Lower leg skin (tissue), 4 donors: ENCODE results near the gene RNF225. TPM values are rescaled to one million over a fixed set of nuclear protein-coding genes. Genes with fewer than 3 reads are reported as not detected.

ENCODE experiments used
- DNase-seq, 2 donors: peaks; one replicate each; pipeline ENCODE4 v3.0.0-alpha.2; 2019; ENCODE audit warnings: low spot score in 2 of 2
- H3K4me3 ChIP-seq: fragments of 200-600 bp; sonication (generic); 2 replicates; pipeline ENCODE4 v1.5.1; 2017; ENCODE audit warnings: mild to moderate bottlenecking, low read depth; ENCODE audit not compliant: poor library complexity, severe bottlenecking
- CTCF ChIP-seq, 3 donors: fragments of 450-650 bp; IDR thresholded peaks; one replicate each; pipeline ENCODE4 v1.5.1; 2016; ENCODE audit warnings: antibody characterized with exemption in 3 of 3, mild to moderate bottlenecking in 3 of 3, moderate library complexity in 2 of 3
- POLR2A ChIP-seq, 2 donors: fragments of 450-650 bp; IDR thresholded peaks; one replicate each; pipeline ENCODE4 v1.6.1; 2016 to 2017; ENCODE audit warnings: antibody characterized with exemption in 2 of 2, mild to moderate bottlenecking in 1 of 2, moderate library complexity in 1 of 2
- WGBS, 2 donors: methylation state at CpG; one replicate each; pipeline ENCODE4 v1.1.5; 2018; 5-methylcytosine and 5-hydroxymethylcytosine counted together
- intact Hi-C: fragments of 100-400 bp; cut with DNase I; formaldehyde crosslinking; loops from one replicate; pipeline ENCODE4 v1.15.0; 2023; ENCODE audit warnings: low total_unique reads
- total RNA-seq, 4 donors: library from RNA; depleted of rRNA; stranded (reverse); fragments of >200 nt; gene quantifications; one replicate each; pipeline ENCODE4 v1.1.0, GENCODE V29; 2016

RNF225 gene
- total RNA-seq, 4 donors from 2014 or later = 30.4 to 62.7 (median 42.7) TPM

DNA sequence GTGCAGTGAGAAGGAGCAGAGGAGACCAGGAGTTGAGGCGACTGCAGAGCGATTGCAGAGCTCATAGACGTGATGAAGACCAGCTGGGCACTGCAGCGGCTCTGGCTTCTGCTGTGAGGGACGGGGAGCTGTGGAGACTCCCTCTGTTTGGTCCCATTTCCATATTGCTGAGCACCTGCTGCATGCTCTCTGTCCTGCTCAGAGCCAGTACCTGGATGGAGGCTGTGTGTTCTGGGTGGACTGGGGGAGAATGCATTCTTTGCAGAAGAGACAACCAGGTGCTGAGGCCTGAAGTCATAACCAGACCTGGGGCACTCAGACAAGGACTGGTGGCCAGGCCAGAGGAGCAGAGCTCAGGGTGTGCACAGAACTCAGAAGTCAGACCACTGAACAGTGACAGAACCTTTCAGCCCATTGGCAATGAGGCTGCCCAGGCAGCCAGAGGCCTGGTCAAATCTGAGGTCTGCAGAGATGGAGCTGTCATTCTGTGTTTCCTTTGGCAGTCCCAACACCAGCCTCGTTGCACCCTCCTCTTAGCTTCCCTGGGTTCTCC is 40.9 kb upstream of the RNF225 start:
- no peak for DNase-seq
- 73 to 82% methylated on average over 6 of the region's 6 CpGs for WGBS, 2 donors
- intact Hi-C loops = no loop called here
- TF ChIP-seq POLR2A (IDR thresholded peaks at IDR 0.05) (no peak), CTCF (IDR thresholded peaks at IDR 0.05) (no peak)
- no peak overlapping the region for H3K4me3 ChIP-seq

GRCh38 chr19:58355215-58355796 is 40.1 kb upstream of the RNF225 start:
- DNase-seq = no peak
- 92% methylated on average over 10 of the region's 10 CpGs for WGBS, 2 donors
- no peak overlapping the region for H3K4me3 ChIP-seq
- intact Hi-C loops = no loop called here
- TF ChIP-seq POLR2A (IDR thresholded peaks at IDR 0.05) = no peak
- TF ChIP-seq CTCF (IDR thresholded peaks at IDR 0.05) = no peak

DNA sequence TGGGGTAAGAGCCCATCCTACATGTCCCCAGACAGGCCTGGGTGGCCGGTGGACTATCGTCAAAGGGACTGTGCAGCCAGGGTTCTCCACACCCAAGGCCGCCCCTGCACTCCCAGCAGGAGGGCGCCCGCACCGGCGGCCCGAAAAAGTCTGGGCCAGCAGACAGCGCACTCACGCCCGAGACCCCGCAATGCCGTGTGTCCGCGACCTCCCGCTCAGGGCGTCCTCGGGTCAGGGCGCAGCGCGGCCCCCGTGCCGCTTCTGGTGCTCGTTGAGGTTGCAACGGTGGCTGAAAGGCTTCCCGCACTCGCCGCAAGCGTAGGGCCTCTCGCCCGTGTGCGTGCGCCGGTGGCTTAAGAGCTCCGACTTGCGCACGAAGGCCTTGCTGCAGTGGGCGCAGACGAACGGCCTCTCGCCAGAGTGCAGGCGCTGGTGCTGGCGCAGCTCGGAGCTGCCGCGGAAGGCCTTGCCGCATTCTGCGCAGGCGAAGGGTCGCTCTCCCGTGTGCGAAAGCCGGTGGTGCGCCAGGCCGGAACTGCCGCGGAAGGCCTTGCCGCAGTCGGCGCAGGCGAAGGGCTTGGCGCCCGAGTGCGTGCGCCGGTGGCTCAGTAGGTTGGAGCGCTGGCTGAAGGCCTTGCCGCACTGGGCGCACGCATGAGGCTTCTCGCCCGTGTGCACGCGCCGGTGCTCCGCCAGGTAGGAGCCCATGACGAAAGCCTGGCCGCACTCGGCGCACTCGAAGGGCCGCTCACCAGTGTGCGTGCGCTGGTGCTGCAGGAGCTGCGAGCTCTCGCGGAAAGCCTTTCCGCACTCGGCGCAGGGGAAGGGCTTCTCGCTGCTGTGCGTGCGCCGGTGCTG is 39.3 kb upstream of the RNF225 start:
- no peak for DNase-seq
- intact Hi-C loops = no loop called here
- 30 to 36% methylated on average over 21 to 63 of the region's 94 CpGs for WGBS, 2 donors
- TF ChIP-seq POLR2A (IDR thresholded peaks at IDR 0.05) (no peak), CTCF (IDR thresholded peaks at IDR 0.05) (no peak)
- no peak overlapping the region for H3K4me3 ChIP-seq

DNA sequence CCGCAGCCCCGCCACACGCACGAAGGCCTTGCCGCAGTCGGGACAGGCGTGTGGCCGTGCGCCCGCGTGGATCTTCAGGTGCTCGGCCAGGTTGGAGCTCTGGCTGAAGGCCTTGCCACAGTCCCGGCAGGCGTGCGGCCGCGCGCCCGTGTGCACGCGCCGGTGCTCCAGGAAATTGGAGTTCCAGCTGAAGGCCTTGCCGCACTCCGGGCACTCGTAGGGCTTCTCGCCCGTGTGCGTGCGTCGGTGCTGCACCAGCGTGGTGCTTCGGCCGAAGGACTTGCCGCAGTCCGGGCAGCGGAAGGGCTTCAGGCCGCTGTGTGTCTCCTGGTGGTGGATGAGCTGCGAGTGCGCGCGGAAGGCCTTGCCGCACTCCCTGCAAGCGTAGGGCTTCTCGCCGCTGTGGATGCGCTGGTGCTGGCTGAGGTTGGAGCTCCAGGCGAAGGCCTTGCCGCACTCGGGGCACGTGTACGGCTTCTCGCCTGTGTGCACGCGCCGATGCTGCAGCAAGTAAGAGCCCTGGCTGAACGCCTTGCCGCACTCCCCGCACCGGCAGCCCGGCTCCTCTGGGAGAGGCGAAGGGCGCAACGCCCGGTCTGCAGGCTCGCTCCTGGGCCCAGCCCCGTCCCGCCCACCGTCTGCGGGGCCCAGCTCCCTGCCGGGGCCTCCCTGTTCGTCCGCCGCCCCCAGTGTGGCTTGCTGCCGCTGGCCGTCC is 38.5 kb upstream of the RNF225 start:
- DNase-seq = no peak
- H3K4me3 ChIP-seq = no peak overlapping the region
- intact Hi-C loops = no loop called here

More for the DNA sequence above, 38.5 kb upstream of the RNF225 start:
- no peak for TF ChIP-seq CTCF (IDR thresholded peaks at IDR 0.05)
- TF ChIP-seq POLR2A (IDR thresholded peaks at IDR 0.05) = no peak
- 54 to 57% methylated on average over 62 to 67 of the region's 75 CpGs for WGBS, 2 donors
